Measurements from ENCODE around the gene CALD1.

CALD1 gene

GRCh38 chr7:134986363-134987251 lies 207.2 kb downstream of the CALD1 start, which contains the start of gene AGBL3:
TSS of gene AGBL3 (plus strand) at chr7:134986508. CDS start at chr7:134987934, 1,426 bp downstream.
- peak; percentile 95 for DNase-seq
- H3K9ac ChIP-seq (ENCODE audit: low read depth, low read length), result peak within 1 kb of the TSS; percentile 79
- H4K20me1 ChIP-seq (ENCODE audit: insufficient read depth, low read length), result 0 out of 2 replicates have a peak, but pooled peaks cover 3% of the 10 kb centered on the region
- peaks cover 27% of the 10 kb centered on the region for H3K4me1 ChIP-seq (ENCODE audit: insufficient read depth, low read length)
- peak within 1 kb of the TSS; percentile 92 for H2AFZ ChIP-seq (ENCODE audit: low read depth, low read length)
- peaks cover 17% of the 10 kb centered on the region; the same call in 1 of the 2 replicates for H3K36me3 ChIP-seq (ENCODE audit: insufficient read depth, low read length)
- TF ChIP-seq CTCF (IDR thresholded peaks at IDR 0.05; ENCODE audit: borderline replicate concordance, extremely low read depth, low read length, poor library complexity, severe bottlenecking) (peak; percentile 65), EZH2 (IDR thresholded peaks at IDR 0.05; ENCODE audit: borderline replicate concordance, low read depth, low read length, severe bottlenecking) (no peak)
- H3K4me2 ChIP-seq (ENCODE audit: insufficient read depth, low read length), result peak within 1 kb of the TSS; percentile 87
- peak; percentile 97 for ATAC-seq (ENCODE audit: insufficient read depth, low read depth)
- no peaks in the 10 kb centered on the region for H3K27me3 ChIP-seq (ENCODE audit: insufficient read depth, low read length, poor library complexity)
- no peaks in the 10 kb centered on the region for H3K9me3 ChIP-seq (ENCODE audit: insufficient read depth, low read length, severe bottlenecking)
- H3K4me3 ChIP-seq (ENCODE audit: low read depth in 1 of 2, low read length in 2 of 2), result peak within 1 kb of the TSS; percentile 75 to 79
- peaks cover 25% of the 10 kb centered on the region for H3K79me2 ChIP-seq (ENCODE audit: insufficient read depth, low read length)
- peak within 1 kb of the TSS; percentile 80 for H3K27ac ChIP-seq (ENCODE audit: low read length)

DNA sequence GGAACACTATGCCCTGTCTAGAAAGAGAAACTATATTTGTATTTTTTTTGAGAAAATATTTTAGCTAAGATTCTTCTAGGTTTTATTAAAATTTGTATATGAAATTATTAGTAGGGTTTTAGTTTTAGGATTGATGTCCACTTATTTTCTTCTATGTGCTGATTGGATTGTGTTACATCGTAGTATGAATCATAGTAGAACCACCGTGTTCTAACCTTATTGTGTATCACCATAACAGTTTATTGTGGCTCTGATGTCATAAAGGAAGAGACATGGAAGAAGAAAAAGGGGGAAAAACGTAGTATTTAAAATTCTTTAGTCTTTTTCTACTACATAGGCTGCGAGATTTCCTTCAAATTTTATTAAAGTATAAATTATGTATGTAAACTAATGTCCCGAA lies 208.7 kb downstream of the CALD1 start:
- Histone ChIP-seq H3K9ac (ENCODE audit: low read depth, low read length) (peak overlapping the region; percentile 79; the same call in 1 of the 2 replicates), H3K79me2 (ENCODE audit: insufficient read depth, low read length) (peaks cover 25% of the 10 kb centered on the region), H3K9me3 (ENCODE audit: insufficient read depth, low read length, severe bottlenecking) (no peaks in the 10 kb centered on the region), H3K27ac (ENCODE audit: low read length) (no peak overlapping the region), H3K36me3 (ENCODE audit: insufficient read depth, low read length) (peaks cover 22% of the 10 kb centered on the region; the same call in 1 of the 2 replicates), H3K4me1 (ENCODE audit: insufficient read depth, low read length) (peaks cover 27% of the 10 kb centered on the region), H2AFZ (ENCODE audit: low read depth, low read length) (no peak overlapping the region), H3K4me2 (ENCODE audit: insufficient read depth, low read length) (peak overlapping the region; percentile 87; the same call in 1 of the 2 replicates), H3K27me3 (ENCODE audit: insufficient read depth, low read length, poor library complexity) (no peaks in the 10 kb centered on the region), H3K4me3 (ENCODE audit: low read depth in 1 of 2, low read length in 2 of 2) (peak overlapping the region in 1 of 2 experiments; percentile 79; a peak in 1 of 4 replicates), H4K20me1 (ENCODE audit: insufficient read depth, low read length) (0 out of 2 replicates have a peak, but pooled peaks cover 3% of the 10 kb centered on the region)
- TF ChIP-seq EZH2 (IDR thresholded peaks at IDR 0.05; ENCODE audit: borderline replicate concordance, low read depth, low read length, severe bottlenecking) (no peak), CTCF (IDR thresholded peaks at IDR 0.05; ENCODE audit: borderline replicate concordance, extremely low read depth, low read length, poor library complexity, severe bottlenecking) (no peak)
- DNase-seq (no peak), ATAC-seq (ENCODE audit: insufficient read depth, low read depth) (no peak)

GRCh38 chr7:134991469-134992339 lies 212.3 kb downstream of the CALD1 start:
- H3K27ac ChIP-seq (ENCODE audit: low read length), result no peak overlapping the region
- no peak overlapping the region for H3K9ac ChIP-seq (ENCODE audit: low read depth, low read length)
- H3K79me2 ChIP-seq (ENCODE audit: insufficient read depth, low read length), result peaks cover 22% of the 10 kb centered on the region
- H3K27me3 ChIP-seq (ENCODE audit: insufficient read depth, low read length, poor library complexity), result no peaks in the 10 kb centered on the region
- TF ChIP-seq CTCF (IDR thresholded peaks at IDR 0.05; ENCODE audit: borderline replicate concordance, extremely low read depth, low read length, poor library complexity, severe bottlenecking) (no peak), EZH2 (IDR thresholded peaks at IDR 0.05; ENCODE audit: borderline replicate concordance, low read depth, low read length, severe bottlenecking) (no peak)
- no peak overlapping the region for H3K4me3 ChIP-seq (ENCODE audit: low read depth in 1 of 2, low read length in 2 of 2)
- no peak overlapping the region for H2AFZ ChIP-seq (ENCODE audit: low read depth, low read length)
- no peaks in the 10 kb centered on the region for H3K9me3 ChIP-seq (ENCODE audit: insufficient read depth, low read length, severe bottlenecking)
- peaks cover 18% of the 10 kb centered on the region; the same call in 1 of the 2 replicates for H3K4me1 ChIP-seq (ENCODE audit: insufficient read depth, low read length)
- no peak for ATAC-seq (ENCODE audit: insufficient read depth, low read depth)
- no peak overlapping the region for H3K4me2 ChIP-seq (ENCODE audit: insufficient read depth, low read length)
- H3K36me3 ChIP-seq (ENCODE audit: insufficient read depth, low read length), result peaks cover 44% of the 10 kb centered on the region
- DNase-seq, result no peak
- H4K20me1 ChIP-seq (ENCODE audit: insufficient read depth, low read length), result 0 out of 2 replicates have a peak, but pooled peaks cover 3% of the 10 kb centered on the region

Data from DND-41 (cell line).